HepG2 (cell line): ENCODE results near the gene EPS8. TPM values are rescaled to one million over a fixed set of nuclear protein-coding genes. Genes with fewer than 3 reads are reported as not detected.

ENCODE experiments used
- ATAC-seq: fragments of 200-7000 bp; cut with Tn5 transposase; 3 replicates; pipeline ENCODE4 v1.9.1; 2020; ENCODE audit warnings: mild to moderate bottlenecking, moderate library complexity
- BruUV-seq: library from RNA; stranded (reverse); fragments of 400-500 nt; replicated peaks from 2 replicates; lab custom pipeline; 2021; lab: Mats Ljungman, UMichigan
- CTCF ChIA-PET: fragments of 300-600 bp; formaldehyde crosslinking; extraction: SDS; loops from one replicate; lab custom pipeline; 2021; ENCODE audit warnings: low total read pairs, inconsistent platforms, low intra/inter-chr PET ratio; lab: Yijun Ruan, JAX
- POLR2A ChIA-PET: fragments of 350-600 bp; sonication (Branson Sonifier 250); formaldehyde crosslinking; loops from one replicate; lab custom pipeline; 2020; ENCODE audit warnings: antibody characterized with exemption, inconsistent platforms; lab: Yijun Ruan, JAX
- DNase-seq: peaks from one replicate; pipeline ENCODE4 v3.0.0-alpha.2; 2015; ENCODE audit warnings: low spot score
- FAIRE-seq: peaks from 3 replicates; lab custom pipeline; 2011; peaks lifted over from hg19 to GRCh38; lab: Jason Lieb, UNC
- H2AFZ ChIP-seq: one replicate; pipeline ENCODE4 v1.6.1; 2011; ENCODE audit warnings: low read length, inconsistent platforms
- H3K27ac ChIP-seq: fragments of 300-600 bp; 3 replicates; pipeline ENCODE4 v1.8.0; 2011; ENCODE audit warnings: mixed run types, mild to moderate bottlenecking, mixed read lengths, low read length, inconsistent platforms; ENCODE audit not compliant: insufficient read depth; ENCODE audit errors: extremely low read length
- H3K27me3 ChIP-seq, 2 experiments: fragments of 200-600 bp in 1 of 2; 2 replicates in 1 of 2; 3 replicates in 1 of 2; pipeline versions ENCODE4 v1.6.0 to v1.8.0; 2011; ENCODE audit warnings: low read length in 2 of 2, mild to moderate bottlenecking in 2 of 2, moderate library complexity in 2 of 2, inconsistent platforms in 1 of 2; ENCODE audit not compliant: insufficient read depth in 2 of 2, control insufficient read depth in 1 of 2
- H3K36me3 ChIP-seq, 2 experiments: fragments of 200-600 bp in 1 of 2; replicated peaks in 1 of 2; 2 replicates in 1 of 2; 3 replicates in 1 of 2; pipeline versions ENCODE4 v1.5.1 to v1.8.0; 2011; ENCODE audit warnings: low read length in 2 of 2, inconsistent platforms in 1 of 2; ENCODE audit not compliant: insufficient read depth in 2 of 2, control insufficient read depth in 1 of 2
- H3K4me1 ChIP-seq: 2 replicates; pipeline ENCODE4 v1.5.1; 2012; ENCODE audit warnings: low read length, inconsistent platforms; ENCODE audit not compliant: insufficient read depth
- H3K4me2 ChIP-seq: 2 replicates; pipeline ENCODE4 v1.6.0; 2011; ENCODE audit warnings: low read depth, low read length, inconsistent platforms
- H3K4me3 ChIP-seq, 3 experiments: fragments of 200-600 bp in 1 of 3; sonication (generic), shearing (Covaris generic) in 1 of 3; replicated peaks in 1 of 3; 2 replicates each; pipeline ENCODE4 v1.5.1; 2011 to 2016; ENCODE audit warnings: low read length in 3 of 3, inconsistent platforms in 2 of 3, low read depth in 2 of 3, mild to moderate bottlenecking in 2 of 3, control low read depth in 1 of 3, mixed read lengths in 1 of 3; ENCODE audit not compliant: insufficient read depth in 1 of 3
- H3K79me2 ChIP-seq: one replicate; pipeline ENCODE4 v1.6.1; 2011; ENCODE audit warnings: low read length, inconsistent platforms; ENCODE audit not compliant: insufficient read depth
- H3K9ac ChIP-seq: 2 replicates; pipeline ENCODE4 v1.6.0; 2011; ENCODE audit warnings: mild to moderate bottlenecking, low read depth, low read length, inconsistent platforms; ENCODE audit not compliant: insufficient read depth
- H3K9me3 ChIP-seq: 2 replicates; pipeline ENCODE4 v1.5.1; 2012; ENCODE audit warnings: mild to moderate bottlenecking, low read length
- H4K20me1 ChIP-seq: 2 replicates; pipeline ENCODE4 v1.6.0; 2011; ENCODE audit warnings: inconsistent platforms, mild to moderate bottlenecking, low read length, moderate library complexity; ENCODE audit not compliant: insufficient read depth
- ADNP ChIP-seq: sonication (generic); formaldehyde crosslinking; IDR thresholded peaks from 2 replicates; pipeline ENCODE4 v1.4.0; 2020; ENCODE audit warnings: missing genetic modification reagents
- CHD4 ChIP-seq: fragments of 200-600 bp; sonication (generic); IDR thresholded peaks from 2 replicates; pipeline ENCODE4 v1.7.0; 2017; ENCODE audit warnings: mild to moderate bottlenecking, low read length, borderline replicate concordance
- DMAP1 ChIP-seq: IDR thresholded peaks from 2 replicates; pipeline ENCODE4 v1.6.1; 2016
- DRAP1 ChIP-seq: IDR thresholded peaks from 2 replicates; pipeline ENCODE4 v1.6.1; 2016; ENCODE audit warnings: missing genetic modification reagents, missing compliant biosample characterization
- HDAC6 ChIP-seq: fragments of 200-600 bp; sonication (generic); IDR thresholded peaks from 2 replicates; pipeline ENCODE4 v1.7.0; 2017; ENCODE audit warnings: mild to moderate bottlenecking, antibody characterized with exemption, low read length, low read depth
- KLF16 ChIP-seq, 2 experiments: sonication (generic) in 1 of 2; formaldehyde crosslinking in 1 of 2; IDR thresholded peaks; 2 replicates each; pipeline versions ENCODE4 v1.6.1 to v1.8.0; 2016 to 2023; ENCODE audit warnings: missing genetic modification reagents in 2 of 2, missing compliant biosample characterization in 1 of 2
- LCORL ChIP-seq, 2 experiments: fragments of 450-650 bp in 1 of 2; sonication (generic) in 1 of 2; formaldehyde crosslinking in 1 of 2; IDR thresholded peaks; 2 replicates each; pipeline versions ENCODE4 v1.5.0 to v1.6.1; 2017 to 2020; ENCODE audit warnings: antibody characterized with exemption in 1 of 2, missing genetic modification reagents in 1 of 2
- MEF2D ChIP-seq: sonication (generic); formaldehyde crosslinking; IDR thresholded peaks from 2 replicates; pipeline ENCODE4 v1.5.1; 2020; ENCODE audit warnings: mild to moderate bottlenecking, missing genetic modification reagents
- ZNF331 ChIP-seq: sonication (generic); formaldehyde crosslinking; IDR thresholded peaks from 2 replicates; pipeline ENCODE4 v1.4.0; 2020; ENCODE audit warnings: missing genetic modification reagents
- ZNF431 ChIP-seq: sonication (generic); formaldehyde crosslinking; IDR thresholded peaks from 2 replicates; pipeline ENCODE4 v1.9.0; 2022; ENCODE audit warnings: missing genetic modification reagents, low read depth, mild to moderate bottlenecking, borderline replicate concordance
- ZNF784 ChIP-seq: sonication (generic); formaldehyde crosslinking; IDR thresholded peaks from 2 replicates; pipeline ENCODE4 v1.5.1; 2020; ENCODE audit warnings: missing genetic modification reagents, mild to moderate bottlenecking, borderline replicate concordance
- WGBS: methylation state at CpG from one replicate; pipeline ENCODE4 v1.1.6; 2017; ENCODE audit warnings: low lambda C conversion rate; 5-methylcytosine and 5-hydroxymethylcytosine counted together
- in situ Hi-C: cut with HindIII; loops from 2 replicates; pipeline ENCODE4 v1.10.0; 2017; ENCODE audit warnings: low pct_unique_long_range_greater_than_20kb; ENCODE audit not compliant: extremely low pct_ligation_motif_present
- intact Hi-C: fragments of 100-400 bp; cut with micrococcal nuclease; formaldehyde crosslinking; loops from one replicate; pipeline ENCODE4 v1.10.0; 2022; ENCODE audit not compliant: unreplicated experiment
- polyA plus RNA-seq, 8 experiments: library from polyadenylated mRNA; depleted of rRNA in 3 of 8; stranded (reverse) in 7 of 8; unstranded in 1 of 8; fragments of >200 nt; fragmentation: Illumina TruSeq in 4 of 8; extraction: Trizol in 4 of 8; gene quantifications; 2 replicates each; pipeline versions ENCODE4 v1.2.1 to v1.2.3, GENCODE V29; 2011 to 2016; ENCODE audit warnings: low read depth in 4 of 8, missing spikeins in 1 of 8, mixed read lengths in 1 of 8; ENCODE audit not compliant: insufficient read depth in 1 of 8
- total RNA-seq, 5 experiments: library from RNA; depleted of rRNA; stranded (reverse); fragments of >200 nt; fragmentation: Illumina TruSeq; extraction: Trizol; gene quantifications; 2 replicates each; pipeline ENCODE4 v1.2.3, GENCODE V29; 2016; ENCODE audit warnings: low read depth in 1 of 5

Gene EPS8
- total and polyA plus RNA-seq, 2 of the 13 experiments (the other 11 are each of a cell fraction or from before 2014, with no cell fraction given): 37.1 to 43.4 TPM

- no peak for TF ChIP-seq LCORL (IDR thresholded peaks at IDR 0.05)
- no peak for TF ChIP-seq LCORL (CRISPR knock-in tag; IDR thresholded peaks at IDR 0.05)
- no peak for TF ChIP-seq ZNF431 (CRISPR knock-in tag)
- TF ChIP-seq DRAP1: no peak
- no peak for TF ChIP-seq ZNF331 (CRISPR knock-in tag)
- no peak for TF ChIP-seq HDAC6
- TF ChIP-seq MEF2D (CRISPR knock-in tag): no peak
- no peak for TF ChIP-seq DMAP1 (CRISPR knock-in tag)
- TF ChIP-seq ADNP (CRISPR knock-in tag): no peak
- TF ChIP-seq CHD4: no peak
- no peak for TF ChIP-seq ZNF784
- TF ChIP-seq KLF16 (CRISPR knock-in tag; IDR thresholded peaks at IDR 0.05): no peak
- no peak for DNase-seq
- no peaks in the 10 kb centered on the region for H3K79me2 ChIP-seq
- ChIA-PET POLR2A (no interaction called here), CTCF (no interaction called here)
- no peak overlapping the region for H3K27ac ChIP-seq
- H3K36me3 ChIP-seq: no peaks in the 10 kb centered on the region; a peak in 1 of 5 replicates
- H3K9me3 ChIP-seq: peaks cover 45% of the 10 kb centered on the region
- no peaks in the 10 kb centered on the region for H3K27me3 ChIP-seq
- no peak for FAIRE-seq
- no peak overlapping the region for H3K4me2 ChIP-seq
- ATAC-seq: no peak
- H3K9ac ChIP-seq: no peak overlapping the region
- no TSS peak for BruUV-seq
- in situ Hi-C loops (no loop called here), intact Hi-C loops (no loop called here)
- 82% methylated on average over 1 of the region's 1 CpG for WGBS
- peaks cover 24% of the 10 kb centered on the region for H3K4me1 ChIP-seq
- no peak overlapping the region for H2AFZ ChIP-seq
- H3K4me3 ChIP-seq: no peak overlapping the region
- no peaks in the 10 kb centered on the region for H4K20me1 ChIP-seq
Observed at GRCh38 chr12:15613981-15614380, 175.2 kb downstream of the EPS8 start.
